Testis (tissue), 2 donors: Measurements from ENCODE around the gene OR11A1.

Experiments used
- POLR2A ChIP-seq: fragments of 450-650 bp; IDR thresholded peaks from one replicate; pipeline ENCODE4 v1.6.1; 2017; ENCODE audit warnings: antibody characterized with exemption, mild to moderate bottlenecking, moderate library complexity
- TF ChIP-seq, protein P1 (sequence below), 3 experiments: fragments of 450-650 bp in 2 of 3; fragments of 200-600 bp in 1 of 3; sonication (generic) in 1 of 3; IDR thresholded peaks; one replicate each; pipeline ENCODE4 v1.5.1; 2016 to 2019; ENCODE audit warnings: antibody characterized with exemption in 3 of 3, mild to moderate bottlenecking in 2 of 3, moderate library complexity in 1 of 3

DNA sequence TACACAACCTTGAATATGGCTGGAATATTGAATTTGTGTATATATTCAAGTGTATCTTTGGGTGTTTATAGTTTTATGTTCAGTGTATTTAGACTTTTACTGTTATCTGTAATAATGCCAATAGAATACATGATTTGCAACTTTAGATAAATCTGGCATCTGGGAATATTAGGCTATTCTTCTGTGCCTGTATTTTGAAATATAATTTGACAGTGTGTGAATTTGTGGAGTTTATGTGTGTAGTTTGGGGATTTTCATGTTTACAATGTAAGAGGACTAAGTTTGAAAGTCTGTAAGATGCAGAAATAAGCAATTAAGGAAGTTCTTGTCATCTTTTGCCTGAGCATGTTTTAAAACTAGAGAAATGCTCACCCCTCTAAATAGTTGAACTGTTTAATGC, 17.9 kb downstream of the OR11A1 start, which contains the start of gene OR10C1:
- TF ChIP-seq, protein P1, sequence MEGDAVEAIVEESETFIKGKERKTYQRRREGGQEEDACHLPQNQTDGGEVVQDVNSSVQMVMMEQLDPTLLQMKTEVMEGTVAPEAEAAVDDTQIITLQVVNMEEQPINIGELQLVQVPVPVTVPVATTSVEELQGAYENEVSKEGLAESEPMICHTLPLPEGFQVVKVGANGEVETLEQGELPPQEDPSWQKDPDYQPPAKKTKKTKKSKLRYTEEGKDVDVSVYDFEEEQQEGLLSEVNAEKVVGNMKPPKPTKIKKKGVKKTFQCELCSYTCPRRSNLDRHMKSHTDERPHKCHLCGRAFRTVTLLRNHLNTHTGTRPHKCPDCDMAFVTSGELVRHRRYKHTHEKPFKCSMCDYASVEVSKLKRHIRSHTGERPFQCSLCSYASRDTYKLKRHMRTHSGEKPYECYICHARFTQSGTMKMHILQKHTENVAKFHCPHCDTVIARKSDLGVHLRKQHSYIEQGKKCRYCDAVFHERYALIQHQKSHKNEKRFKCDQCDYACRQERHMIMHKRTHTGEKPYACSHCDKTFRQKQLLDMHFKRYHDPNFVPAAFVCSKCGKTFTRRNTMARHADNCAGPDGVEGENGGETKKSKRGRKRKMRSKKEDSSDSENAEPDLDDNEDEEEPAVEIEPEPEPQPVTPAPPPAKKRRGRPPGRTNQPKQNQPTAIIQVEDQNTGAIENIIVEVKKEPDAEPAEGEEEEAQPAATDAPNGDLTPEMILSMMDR (IDR thresholded peaks at IDR 0.05) = no peak
- TF ChIP-seq POLR2A = no peak
